Hepatocyte (in vitro differentiated cells): ENCODE measurements around the gene EXOC3. TPM values are rescaled to one million over a fixed set of nuclear protein-coding genes. Genes with fewer than 3 reads are reported as not detected.

Experiments used
- DNase-seq: peaks from one replicate; pipeline ENCODE4 v3.0.0-alpha.2; 2016; ENCODE audit warnings: low spot score
- H2AFZ ChIP-seq: fragments of 200-600 bp; sonication (generic); 2 replicates; pipeline ENCODE4 v1.6.0; 2016; ENCODE audit warnings: antibody characterized with exemption, mild to moderate bottlenecking
- H3K27ac ChIP-seq: fragments of 200-600 bp; sonication (generic); 2 replicates; pipeline ENCODE4 v1.5.1; 2016; ENCODE audit warnings: mild to moderate bottlenecking
- H3K27me3 ChIP-seq: fragments of 200-600 bp; sonication (generic); 2 replicates; pipeline ENCODE4 v1.6.1; 2016
- H3K36me3 ChIP-seq: fragments of 200-600 bp; sonication (generic); replicated peaks from 2 replicates; pipeline ENCODE4 v1.5.1; 2016; ENCODE audit warnings: low read depth; ENCODE audit not compliant: insufficient read depth
- H3K4me1 ChIP-seq: fragments of 200-600 bp; sonication (generic); 2 replicates; pipeline ENCODE4 v1.5.1; 2016; ENCODE audit warnings: mild to moderate bottlenecking, moderate library complexity; ENCODE audit not compliant: insufficient read depth
- H3K4me2 ChIP-seq: fragments of 200-600 bp; sonication (generic); 2 replicates; pipeline ENCODE4 v1.6.0; 2016
- H3K4me3 ChIP-seq: fragments of 200-600 bp; sonication (generic); 2 replicates; pipeline ENCODE4 v1.5.1; 2016; ENCODE audit warnings: mild to moderate bottlenecking
- H3K79me2 ChIP-seq: fragments of 200-600 bp; sonication (generic); 2 replicates; pipeline ENCODE4 v1.6.0; 2017; ENCODE audit warnings: mild to moderate bottlenecking
- H3K9me2 ChIP-seq: fragments of 200-600 bp; sonication (generic); replicated peaks from 2 replicates; pipeline ENCODE4 v1.6.0; 2017; ENCODE audit warnings: mild to moderate bottlenecking; ENCODE audit not compliant: insufficient read depth
- H3K9me3 ChIP-seq: fragments of 200-600 bp; sonication (generic); 2 replicates; pipeline ENCODE4 v1.5.1; 2016; ENCODE audit warnings: low read depth, mild to moderate bottlenecking
- H4K20me1 ChIP-seq: fragments of 200-600 bp; sonication (generic); 2 replicates; pipeline ENCODE4 v1.6.0; 2016; ENCODE audit warnings: mild to moderate bottlenecking; ENCODE audit not compliant: insufficient read depth, poor library complexity, severe bottlenecking
- EZH2 ChIP-seq: fragments of 200-600 bp; sonication (generic); IDR thresholded peaks from 2 replicates; pipeline ENCODE4 v1.6.1; 2016; ENCODE audit warnings: antibody characterized with exemption, mild to moderate bottlenecking, borderline replicate concordance
- EZH2phosphoT487 ChIP-seq: fragments of 200-600 bp; sonication (generic); IDR thresholded peaks from one replicate; pipeline ENCODE4 v1.6.1; 2018; ENCODE audit warnings: antibody characterized with exemption, mild to moderate bottlenecking, low read depth, moderate library complexity; ENCODE audit not compliant: unreplicated experiment, severe bottlenecking
- WGBS: methylation state at CpG from one replicate; pipeline ENCODE4 v1.1.6; 2016; ENCODE audit warnings: low lambda C conversion rate; ENCODE audit errors: missing lambda C conversion rate; 5-methylcytosine and 5-hydroxymethylcytosine counted together
- polyA plus RNA-seq: library from polyadenylated mRNA; unstranded; fragments of >200 nt; fragmentation: Nextera tagmentation; extraction: Ambion mirVana; gene quantifications from 2 replicates; pipeline ENCODE4 v1.2.1, GENCODE V29; 2016
- total RNA-seq: library from RNA; depleted of rRNA; stranded (reverse); fragments of >200 nt; gene quantifications from 2 replicates; pipeline ENCODE4 v1.2.3, GENCODE V29; 2014
- TF ChIP-seq, protein P1 (sequence below): fragments of 200-600 bp; sonication (generic); IDR thresholded peaks from 2 replicates; pipeline ENCODE4 v1.5.1; 2016; ENCODE audit warnings: antibody characterized with exemption, mild to moderate bottlenecking; ENCODE audit not compliant: poor library complexity

Gene EXOC3
- total and polyA plus RNA-seq, 2 experiments from 2014 or later: 36.1 to 38.3 TPM

DNA sequence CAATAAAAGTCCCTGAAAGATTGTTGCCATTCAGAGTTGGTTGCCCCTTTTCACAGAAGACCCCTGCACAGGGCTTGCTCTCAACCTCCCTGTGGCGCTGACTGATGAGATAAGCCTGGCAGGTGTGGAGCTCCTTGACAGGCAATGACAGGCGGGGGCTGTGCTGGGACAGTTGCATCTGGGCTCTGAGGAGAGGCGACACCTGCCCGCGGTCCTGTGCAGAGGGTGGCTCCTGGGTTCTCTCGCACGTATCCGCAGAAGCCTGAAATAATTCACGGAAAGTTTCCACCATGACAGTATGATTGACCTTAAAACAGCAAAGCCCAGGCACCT, 19.8 kb upstream of the EXOC3 start:
- Histone ChIP-seq H3K4me2 (no peak overlapping the region), H3K27me3 (no peaks in the 10 kb centered on the region), H3K4me1 (peaks cover 3% of the 10 kb centered on the region), H3K79me2 (no peaks in the 10 kb centered on the region), H3K9me3 (no peaks in the 10 kb centered on the region), H3K9me2 (no peaks in the 10 kb centered on the region), H3K27ac (no peak overlapping the region), H3K36me3 (no peaks in the 10 kb centered on the region), H2AFZ (no peak overlapping the region), H4K20me1 (no peaks in the 10 kb centered on the region), H3K4me3 (no peak overlapping the region)
- DNase-seq: no peak
- TF ChIP-seq EZH2phosphoT487: no peak
- TF ChIP-seq, protein P1, sequence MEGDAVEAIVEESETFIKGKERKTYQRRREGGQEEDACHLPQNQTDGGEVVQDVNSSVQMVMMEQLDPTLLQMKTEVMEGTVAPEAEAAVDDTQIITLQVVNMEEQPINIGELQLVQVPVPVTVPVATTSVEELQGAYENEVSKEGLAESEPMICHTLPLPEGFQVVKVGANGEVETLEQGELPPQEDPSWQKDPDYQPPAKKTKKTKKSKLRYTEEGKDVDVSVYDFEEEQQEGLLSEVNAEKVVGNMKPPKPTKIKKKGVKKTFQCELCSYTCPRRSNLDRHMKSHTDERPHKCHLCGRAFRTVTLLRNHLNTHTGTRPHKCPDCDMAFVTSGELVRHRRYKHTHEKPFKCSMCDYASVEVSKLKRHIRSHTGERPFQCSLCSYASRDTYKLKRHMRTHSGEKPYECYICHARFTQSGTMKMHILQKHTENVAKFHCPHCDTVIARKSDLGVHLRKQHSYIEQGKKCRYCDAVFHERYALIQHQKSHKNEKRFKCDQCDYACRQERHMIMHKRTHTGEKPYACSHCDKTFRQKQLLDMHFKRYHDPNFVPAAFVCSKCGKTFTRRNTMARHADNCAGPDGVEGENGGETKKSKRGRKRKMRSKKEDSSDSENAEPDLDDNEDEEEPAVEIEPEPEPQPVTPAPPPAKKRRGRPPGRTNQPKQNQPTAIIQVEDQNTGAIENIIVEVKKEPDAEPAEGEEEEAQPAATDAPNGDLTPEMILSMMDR: no peak
- no peak for TF ChIP-seq EZH2
- 90% methylated on average over 9 of the region's 9 CpGs for WGBS

DNA sequence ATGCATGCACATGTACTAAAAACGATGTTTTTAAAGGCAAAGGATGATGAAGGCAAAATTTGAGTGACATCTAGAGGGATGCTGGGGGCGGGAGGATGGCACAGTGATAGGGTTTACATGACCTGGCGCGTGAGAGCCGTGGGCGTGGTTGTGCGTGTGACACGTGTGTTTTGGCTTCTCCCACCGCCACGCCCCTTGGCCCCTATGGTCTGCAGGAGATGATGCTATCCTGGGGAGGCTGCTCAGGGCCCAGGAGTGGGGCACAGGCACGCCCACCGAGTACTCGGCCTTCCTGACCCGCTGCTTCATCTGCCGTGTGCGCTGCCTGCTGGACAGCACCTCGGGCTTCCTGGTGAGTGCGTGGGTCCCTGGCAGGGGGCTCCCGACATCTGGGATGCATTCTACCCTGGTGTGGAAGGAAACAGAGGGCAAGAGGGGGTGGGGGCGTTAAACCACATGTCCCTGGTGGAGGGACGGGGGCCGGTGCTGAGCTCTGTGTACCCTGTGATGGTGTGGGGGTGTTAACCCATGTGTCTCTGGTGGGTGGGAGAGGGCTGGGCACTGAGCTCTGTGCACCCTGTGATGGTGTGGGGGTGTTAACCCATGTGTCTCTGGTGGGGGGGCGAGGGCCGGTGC, 19.2 kb upstream of the EXOC3 start:
- no peak overlapping the region for H2AFZ ChIP-seq
- DNase-seq: no peak
- H3K79me2 ChIP-seq: no peaks in the 10 kb centered on the region
- H3K27ac ChIP-seq: no peak overlapping the region
- H3K4me3 ChIP-seq: no peak overlapping the region
- no peaks in the 10 kb centered on the region for H3K9me3 ChIP-seq
- no peaks in the 10 kb centered on the region for H4K20me1 ChIP-seq
- no peaks in the 10 kb centered on the region for H3K27me3 ChIP-seq
- WGBS: 94% methylated on average over 21 of the region's 24 CpGs
- H3K9me2 ChIP-seq: no peaks in the 10 kb centered on the region
- no peaks in the 10 kb centered on the region for H3K36me3 ChIP-seq
- H3K4me2 ChIP-seq: no peak overlapping the region
- no peaks in the 10 kb centered on the region for H3K4me1 ChIP-seq
- no peak for TF ChIP-seq EZH2phosphoT487
- no peak for TF ChIP-seq EZH2
- TF ChIP-seq, protein P1: no peak

DNA sequence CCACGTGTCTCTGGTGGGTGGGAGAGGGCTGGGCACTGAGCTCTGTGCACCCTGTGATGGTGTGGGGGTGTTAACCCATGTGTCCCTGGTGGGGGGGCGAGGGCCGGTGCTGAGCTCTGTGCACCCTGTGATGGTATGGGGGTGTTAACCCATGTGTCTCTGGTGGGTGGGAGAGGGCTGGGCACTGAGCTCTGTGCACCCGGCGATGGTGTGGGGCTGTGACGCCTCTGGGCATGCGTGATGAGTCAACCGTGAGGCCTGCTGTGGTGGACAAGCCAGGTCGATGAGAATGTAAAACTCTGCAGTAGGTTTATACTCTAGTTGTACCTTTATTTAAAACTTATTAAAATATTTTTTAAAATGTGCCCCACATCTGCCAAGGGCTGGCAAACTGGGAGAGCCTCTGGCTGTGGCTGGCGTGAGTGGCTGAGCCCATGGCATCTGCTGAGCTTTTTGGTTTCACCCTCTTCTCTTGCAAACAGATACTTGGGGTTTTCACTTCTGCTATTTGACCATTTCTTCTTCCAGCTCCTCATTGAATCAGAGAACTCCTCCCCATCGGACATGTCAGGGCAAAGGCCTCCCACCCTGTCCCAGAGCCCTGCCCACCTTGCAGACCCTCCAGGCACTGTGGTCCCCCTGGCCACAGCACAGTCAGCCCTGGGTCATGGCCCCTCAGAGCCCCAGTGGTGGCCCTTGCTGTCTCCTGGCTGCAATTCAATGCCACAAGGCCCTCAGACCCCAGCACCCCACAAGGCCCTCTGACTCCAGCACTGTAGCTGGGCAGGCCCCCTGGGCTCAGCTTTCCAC, 18.5 kb upstream of the EXOC3 start:
- TF ChIP-seq EZH2phosphoT487 (no peak), EZH2 (no peak)
- TF ChIP-seq, protein P1: no peak
- no peaks in the 10 kb centered on the region for H3K79me2 ChIP-seq

More for the DNA sequence above, 18.5 kb upstream of the EXOC3 start:
- Histone ChIP-seq H3K27me3 (no peaks in the 10 kb centered on the region), H3K9me3 (no peaks in the 10 kb centered on the region), H3K36me3 (no peaks in the 10 kb centered on the region), H3K4me2 (no peak overlapping the region), H3K27ac (no peak overlapping the region), H4K20me1 (no peaks in the 10 kb centered on the region), H2AFZ (no peak overlapping the region), H3K4me3 (no peak overlapping the region), H3K4me1 (no peaks in the 10 kb centered on the region), H3K9me2 (no peaks in the 10 kb centered on the region)
- DNase-seq: no peak
- 88% methylated on average over 8 of the region's 11 CpGs for WGBS
